ENCODE results near the gene F2.

F2 gene

DNA sequence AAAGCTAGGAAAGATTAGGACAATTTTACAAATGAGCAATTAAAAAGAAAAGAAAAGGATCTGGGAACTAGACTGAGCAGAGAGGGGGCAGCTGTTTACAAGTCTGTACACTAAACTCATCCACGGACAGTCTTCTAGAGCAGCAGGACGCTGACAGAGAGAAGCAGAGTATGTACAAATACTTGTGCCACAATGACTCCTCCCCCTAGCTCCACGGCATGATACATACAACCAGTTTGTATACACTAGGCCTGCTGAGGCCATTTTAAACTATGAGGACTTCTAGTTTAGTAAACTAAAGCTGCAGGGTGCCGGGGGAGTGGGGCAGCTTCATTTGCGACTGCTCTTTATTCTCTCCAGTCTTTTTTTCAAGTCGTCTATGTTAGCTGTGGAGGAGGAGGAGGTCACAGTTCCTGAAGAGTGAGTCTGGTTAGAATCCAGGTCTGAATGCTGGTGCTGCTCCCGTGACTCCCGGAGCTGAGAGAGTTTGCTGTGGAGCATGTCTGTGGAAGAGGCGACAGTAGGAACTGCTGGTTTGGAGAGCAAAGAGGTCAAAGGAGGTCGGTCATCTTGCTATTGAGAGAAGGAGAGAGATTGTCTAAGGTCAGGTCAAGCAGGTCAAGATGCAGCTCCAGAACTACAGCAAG, 24.8 kb downstream of the F2 start:
- no peak for DNase-seq (ENCODE audit: low spot score)

DNA sequence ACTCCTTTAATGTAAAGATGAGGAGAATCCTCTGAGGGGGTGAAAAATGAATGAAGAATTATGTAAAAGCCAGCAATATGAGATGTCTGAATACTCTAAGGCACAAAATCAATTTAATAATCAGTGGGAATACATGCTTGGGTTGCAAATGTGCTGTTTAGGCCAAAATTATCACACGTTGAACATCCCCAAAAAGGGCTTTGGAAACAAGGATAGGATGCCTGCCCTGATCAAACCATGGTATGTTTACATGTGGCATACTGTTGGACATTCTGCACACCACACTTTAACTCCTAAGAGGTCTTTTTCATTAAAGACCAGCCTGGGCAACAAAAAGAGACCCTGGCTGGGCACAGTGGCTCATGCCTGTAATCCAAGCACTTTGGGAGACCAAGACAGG, 26.3 kb downstream of the F2 start:
- DNase-seq (ENCODE audit: low spot score), result no peak

DNA sequence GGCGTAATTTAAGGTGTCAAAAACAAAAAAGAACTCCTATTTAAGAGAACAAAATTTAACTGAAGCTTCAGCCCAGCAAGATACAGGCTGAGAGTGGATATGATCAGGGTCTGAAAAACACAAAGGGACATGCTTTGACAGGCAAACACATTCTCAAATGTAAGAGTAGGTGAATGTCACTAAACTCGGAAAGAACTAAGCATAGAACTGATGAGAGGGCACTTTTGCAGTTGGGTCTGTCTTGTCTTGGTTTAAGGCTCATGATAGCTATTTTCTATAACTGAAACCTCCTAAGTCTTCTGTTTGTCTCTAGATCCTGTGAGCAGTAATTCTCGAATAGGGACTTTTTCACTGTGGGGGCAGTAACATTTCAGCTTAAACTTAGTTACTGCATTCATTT, 27.0 kb downstream of the F2 start:
- DNase-seq (ENCODE audit: low spot score), result no peak

DNA sequence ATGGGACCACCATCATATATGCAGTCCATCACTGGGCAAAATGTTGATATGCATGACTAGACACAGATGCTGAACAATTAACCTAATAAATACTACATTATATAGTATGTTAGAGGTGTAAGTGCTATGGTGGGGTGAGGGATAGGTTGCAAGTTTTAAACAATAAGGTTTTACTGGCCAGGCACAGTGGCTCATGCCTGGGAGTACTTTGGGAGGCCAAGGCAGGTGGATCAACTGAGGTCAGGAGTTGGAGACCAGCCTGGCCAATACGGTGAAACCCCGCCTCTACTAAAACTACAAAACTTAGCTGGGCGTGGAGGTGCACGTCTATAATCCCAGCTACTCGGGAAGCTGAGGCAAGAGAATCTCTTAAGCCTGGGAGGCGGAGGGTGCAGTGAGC, 28.1 kb downstream of the F2 start:
- DNase-seq (ENCODE audit: low spot score), result no peak

DNA sequence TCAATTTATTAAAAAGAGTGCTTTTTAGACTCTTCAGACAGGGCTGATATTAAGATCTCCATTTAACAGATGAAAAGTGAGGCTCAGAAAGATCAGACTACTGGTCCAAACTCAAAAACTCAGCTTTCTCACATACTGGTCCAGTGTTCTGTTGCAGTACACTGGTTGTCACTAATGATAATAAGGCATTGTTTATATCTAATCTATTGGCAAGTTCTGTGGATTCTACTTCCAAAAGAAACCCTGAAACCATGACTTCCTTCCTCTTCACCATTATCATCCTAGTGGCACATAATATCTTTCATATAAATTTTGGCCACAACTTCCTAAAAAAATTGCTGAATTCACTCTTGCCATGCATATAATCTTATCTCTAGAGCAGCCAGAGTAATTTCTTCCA, 36.9 kb downstream of the F2 start:
- DNase-seq (ENCODE audit: low spot score), result no peak

- DNase-seq (ENCODE audit: low spot score), result no peak
Measured at GRCh38 chr11:46759196-46759595, 40.2 kb downstream of the F2 start.

GRCh38 chr11:46760429-46761128, 41.6 kb downstream of the F2 start:
- DNase-seq (ENCODE audit: low spot score), result no peak

- DNase-seq (ENCODE audit: low spot score), result no peak
Measured at GRCh38 chr11:46761807-46762206, 42.8 kb downstream of the F2 start.

- no peak for DNase-seq (ENCODE audit: low spot score)
Measured at GRCh38 chr11:46762248-46762647, 43.2 kb downstream of the F2 start.

- no peak for DNase-seq (ENCODE audit: low spot score)
Measured at GRCh38 chr11:46766656-46767055, 47.6 kb downstream of the F2 start.

DNA sequence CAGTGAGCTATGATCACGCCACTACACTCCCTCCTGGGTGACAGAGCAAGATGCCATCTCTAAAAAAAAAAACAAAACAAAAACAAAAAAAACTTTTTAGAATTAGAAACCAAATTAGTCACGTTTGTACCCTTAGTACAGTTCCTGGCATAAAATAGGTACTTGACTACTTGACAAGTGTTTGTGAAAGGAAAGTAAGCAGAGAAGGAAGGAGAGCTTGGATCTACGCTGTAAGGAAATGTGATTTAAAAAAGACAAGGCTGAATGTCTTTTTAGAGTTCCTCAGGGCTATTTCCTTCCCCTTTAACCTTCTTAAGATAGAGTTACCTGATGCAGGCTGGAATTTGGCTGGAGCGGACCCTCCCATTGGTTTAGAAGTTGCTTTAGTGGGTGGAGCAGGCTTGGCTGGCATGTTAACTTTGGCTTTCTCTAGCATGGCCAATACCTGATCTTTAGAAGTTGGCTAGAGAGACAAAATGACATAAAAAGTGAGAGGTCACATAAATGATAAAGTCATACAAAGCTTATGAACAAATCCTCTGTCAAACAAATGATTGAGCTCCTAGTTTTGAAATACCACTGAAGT, 50.7 kb downstream of the F2 start:
- no peak for DNase-seq (ENCODE audit: low spot score)

- DNase-seq (ENCODE audit: low spot score), result no peak
Measured at GRCh38 chr11:46776878-46777277, 57.9 kb downstream of the F2 start.

DNA sequence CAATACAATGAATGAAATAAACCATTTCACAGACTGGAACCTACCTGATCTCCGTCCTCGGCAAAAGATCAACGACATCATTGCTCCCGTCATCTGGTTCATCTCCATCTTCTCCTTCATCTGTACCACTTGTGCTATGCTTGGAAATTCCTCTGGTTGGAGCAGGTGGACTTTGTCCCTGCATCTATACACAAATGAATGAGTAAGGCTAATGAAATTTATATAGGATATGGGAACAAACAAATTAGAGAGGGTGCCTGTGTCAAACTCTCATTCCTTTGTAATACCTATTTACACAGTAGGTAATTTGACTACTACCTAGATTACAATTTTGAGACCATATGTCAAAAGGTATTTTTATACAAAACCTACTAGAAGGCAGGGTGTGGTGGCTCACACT, 59.4 kb downstream of the F2 start:
- DNase-seq (ENCODE audit: low spot score), result no peak

Data from HuH-7.5 (cell line).